Measurements from ENCODE around the gene PROKR1.

DNA sequence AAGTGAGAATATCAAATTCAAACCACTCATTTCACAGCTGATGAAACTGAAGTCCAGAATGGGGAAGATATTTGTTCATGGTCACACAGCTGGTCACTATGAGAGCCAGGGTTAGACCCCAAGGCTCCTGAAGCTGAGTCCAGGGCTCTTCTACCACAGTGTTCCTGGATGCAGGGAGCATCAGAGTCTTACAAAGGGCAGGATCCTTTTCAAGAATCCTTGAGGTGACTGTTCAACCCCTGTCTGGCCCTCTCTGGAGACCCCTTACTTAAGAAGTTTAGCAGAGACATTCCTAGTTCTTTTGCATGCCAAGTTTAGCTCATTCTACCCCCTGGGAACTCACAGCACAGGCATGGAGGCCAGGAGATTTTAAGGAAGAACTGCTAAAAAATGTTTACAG lies 15.7 kb downstream of the PROKR1 start:
- TF ChIP-seq, protein P1, sequence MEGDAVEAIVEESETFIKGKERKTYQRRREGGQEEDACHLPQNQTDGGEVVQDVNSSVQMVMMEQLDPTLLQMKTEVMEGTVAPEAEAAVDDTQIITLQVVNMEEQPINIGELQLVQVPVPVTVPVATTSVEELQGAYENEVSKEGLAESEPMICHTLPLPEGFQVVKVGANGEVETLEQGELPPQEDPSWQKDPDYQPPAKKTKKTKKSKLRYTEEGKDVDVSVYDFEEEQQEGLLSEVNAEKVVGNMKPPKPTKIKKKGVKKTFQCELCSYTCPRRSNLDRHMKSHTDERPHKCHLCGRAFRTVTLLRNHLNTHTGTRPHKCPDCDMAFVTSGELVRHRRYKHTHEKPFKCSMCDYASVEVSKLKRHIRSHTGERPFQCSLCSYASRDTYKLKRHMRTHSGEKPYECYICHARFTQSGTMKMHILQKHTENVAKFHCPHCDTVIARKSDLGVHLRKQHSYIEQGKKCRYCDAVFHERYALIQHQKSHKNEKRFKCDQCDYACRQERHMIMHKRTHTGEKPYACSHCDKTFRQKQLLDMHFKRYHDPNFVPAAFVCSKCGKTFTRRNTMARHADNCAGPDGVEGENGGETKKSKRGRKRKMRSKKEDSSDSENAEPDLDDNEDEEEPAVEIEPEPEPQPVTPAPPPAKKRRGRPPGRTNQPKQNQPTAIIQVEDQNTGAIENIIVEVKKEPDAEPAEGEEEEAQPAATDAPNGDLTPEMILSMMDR (IDR thresholded peaks at IDR 0.05 in 8 of 11, conservative IDR thresholded peaks at IDR 0.05 in 3 of 11): no peak
- TF ChIP-seq POLR2A (IDR thresholded peaks at IDR 0.05): no peak

Measured in spleen (tissue), 7 donors.